K562 (cell line): ENCODE results near the gene IRX3. TPM values are rescaled to one million over a fixed set of nuclear protein-coding genes. Genes with fewer than 3 reads are reported as not detected.

Source experiments
- ATAC-seq: fragments of 200-7000 bp; cut with Tn5 transposase; 3 replicates; pipeline ENCODE4 v1.9.1; 2020; ENCODE audit warnings: moderate library complexity
- BruUV-seq: library from RNA; stranded (reverse); fragments of 400-500 nt; replicated peaks from 2 replicates; lab custom pipeline; 2021; lab: Mats Ljungman, UMichigan
- CTCF ChIA-PET: fragments of 300-600 bp; formaldehyde crosslinking; extraction: SDS; loops from one replicate; lab custom pipeline; 2021; ENCODE audit warnings: low intra/inter-chr PET ratio; lab: Yijun Ruan, JAX
- POLR2A ChIA-PET: fragments of 300-600, 350-650 bp; sonication (Branson Sonifier 250); formaldehyde crosslinking; extraction: SDS; loops from one replicate; lab custom pipeline; 2021; ENCODE audit warnings: antibody characterized with exemption, inconsistent platforms; lab: Yijun Ruan, JAX
- DNase-seq, 4 experiments: peaks; one replicate each; pipeline versions ENCODE4 v3.0.0 to v3.0.0-alpha.2; 2011 to 2018; ENCODE audit warnings: low spot score in 3 of 4, mixed read lengths in 3 of 4; ENCODE audit errors: extremely low read depth in 1 of 4
- FAIRE-seq: peaks from 2 replicates; lab custom pipeline; 2011; peaks lifted over from hg19 to GRCh38; lab: Jason Lieb, UNC
- H2AFZ ChIP-seq: 2 replicates; pipeline ENCODE4 v1.6.0; 2011; ENCODE audit warnings: low read depth, low read length, control low read depth, inconsistent platforms
- H3K27ac ChIP-seq: fragments of 200-600 bp; 3 replicates; pipeline ENCODE4 v1.8.0; 2011; ENCODE audit warnings: low read depth, mild to moderate bottlenecking, control low read depth, inconsistent platforms, low read length, moderate library complexity, mixed read lengths; ENCODE audit errors: extremely low read depth
- H3K27me3 ChIP-seq, 2 experiments: fragments of 300-600 bp in 1 of 2; 2 replicates in 1 of 2; 3 replicates in 1 of 2; pipeline versions ENCODE4 v1.6.0 to v1.8.0; 2011; ENCODE audit warnings: inconsistent platforms in 2 of 2, low read length in 2 of 2, mild to moderate bottlenecking in 1 of 2, mixed read lengths in 1 of 2, moderate library complexity in 1 of 2; ENCODE audit not compliant: control insufficient read depth in 2 of 2, insufficient read depth in 2 of 2
- H3K36me3 ChIP-seq: fragments of 300-600 bp; 3 replicates; pipeline ENCODE4 v1.8.0; 2011; ENCODE audit warnings: mild to moderate bottlenecking, low read length, inconsistent platforms; ENCODE audit not compliant: control insufficient read depth, insufficient read depth
- H3K4me1 ChIP-seq, 2 experiments: fragments of 200-600 bp in 1 of 2; replicated peaks in 1 of 2; 2 replicates in 1 of 2; 3 replicates in 1 of 2; pipeline versions ENCODE4 v1.5.1 to v1.8.0; 2011; ENCODE audit warnings: inconsistent platforms in 2 of 2, low read length in 2 of 2, mild to moderate bottlenecking in 1 of 2, mixed read lengths in 1 of 2, moderate library complexity in 1 of 2; ENCODE audit not compliant: control insufficient read depth in 2 of 2, insufficient read depth in 2 of 2
- H3K4me2 ChIP-seq: 2 replicates; pipeline ENCODE4 v1.6.1; 2011; ENCODE audit warnings: low read length, control low read depth, inconsistent platforms, mixed read lengths; ENCODE audit not compliant: insufficient read depth
- H3K4me3 ChIP-seq: fragments of 200-600 bp; sonication (generic), shearing (Covaris generic); 2 replicates; pipeline ENCODE4 v1.5.1; 2016; ENCODE audit warnings: control low read depth, inconsistent platforms
- H3K79me2 ChIP-seq: fragments of 200-600 bp; 3 replicates; pipeline ENCODE4 v1.8.0; 2011; ENCODE audit warnings: low read length, inconsistent platforms; ENCODE audit not compliant: control insufficient read depth, insufficient read depth
- H3K9ac ChIP-seq, 2 experiments: 2 replicates each; pipeline versions ENCODE4 v1.6.0 to v1.6.1; 2011; ENCODE audit warnings: low read depth in 2 of 2, low read length in 2 of 2, control low read depth in 1 of 2, inconsistent platforms in 1 of 2, mild to moderate bottlenecking in 1 of 2, mixed read lengths in 1 of 2; ENCODE audit not compliant: insufficient read depth in 1 of 2
- H3K9me1 ChIP-seq: one replicate; pipeline ENCODE4 v1.6.0; 2011; ENCODE audit warnings: inconsistent platforms, mild to moderate bottlenecking, low read length, moderate library complexity; ENCODE audit not compliant: control insufficient read depth, insufficient read depth
- H3K9me3 ChIP-seq: replicated peaks from 2 replicates; pipeline ENCODE4 v1.5.1; 2011; ENCODE audit warnings: low read depth, low read length, inconsistent platforms; ENCODE audit not compliant: control insufficient read depth, insufficient read depth
- H4K20me1 ChIP-seq: replicated peaks from 2 replicates; pipeline ENCODE4 v1.6.1; 2011; ENCODE audit warnings: low read length, inconsistent platforms, mixed read lengths; ENCODE audit not compliant: control insufficient read depth, insufficient read depth
- BCLAF1 ChIP-seq, 2 experiments: fragments of 450-650 bp in 1 of 2; IDR thresholded peaks; 2 replicates each; pipeline ENCODE4 v1.6.1; 2011 to 2017; ENCODE audit warnings: low read depth in 2 of 2, antibody characterized with exemption in 1 of 2, borderline replicate concordance in 1 of 2, low read length in 1 of 2, mild to moderate bottlenecking in 1 of 2, mixed read lengths in 1 of 2; ENCODE audit not compliant: control insufficient read depth in 1 of 2
- FOXA3 ChIP-seq, 2 experiments: fragments of 450-650 bp in 1 of 2; sonication (generic) in 1 of 2; formaldehyde crosslinking; IDR thresholded peaks in 1 of 2; conservative IDR thresholded peaks in 1 of 2; 2 replicates each; pipeline versions ENCODE4 v1.4.0 to v1.8.0; 2020 to 2022; ENCODE audit warnings: mild to moderate bottlenecking in 2 of 2, missing genetic modification reagents in 1 of 2
- MBD1 ChIP-seq: fragments of 250-450 bp; sonication (Bioruptor Pico); IDR thresholded peaks from 2 replicates; pipeline ENCODE4 v1.8.0; 2022; ENCODE audit warnings: inconsistent platforms
- POLR2A ChIP-seq: fragments of 450-650 bp; conservative IDR thresholded peaks from 2 replicates; pipeline ENCODE4 v1.6.1; 2016
- SAFB ChIP-seq: fragments of 200-400 bp; formaldehyde crosslinking; IDR thresholded peaks from 2 replicates; pipeline ENCODE4 v1.6.1; 2017; ENCODE audit warnings: low read depth, low read length, borderline replicate concordance
- ZNF77 ChIP-seq: fragments of 250-450 bp; sonication (Bioruptor Pico); IDR thresholded peaks from 2 replicates; pipeline ENCODE4 v1.5.0; 2020
- WGBS: fragments of 100-300 bp; shearing (Covaris generic); methylation state at CpG from one replicate; pipeline ENCODE4 v1.1.6; 2016; ENCODE audit warnings: low coverage, mixed read lengths; ENCODE audit not compliant: insufficient coverage; ENCODE audit errors: missing lambda C conversion rate; 5-methylcytosine and 5-hydroxymethylcytosine counted together
- in situ Hi-C: fragments of 300-500 bp; cut with MboI; formaldehyde crosslinking; loops from 4 replicates; pipeline ENCODE4 v1.15.0; 2018; ENCODE audit warnings: inconsistent platforms, mixed read lengths
- intact Hi-C: fragments of 100-400 bp; cut with micrococcal nuclease; formaldehyde crosslinking; loops from 2 replicates; pipeline ENCODE4 v1.14.2; 2022
- polyA plus RNA-seq, 8 experiments: library from polyadenylated mRNA; depleted of rRNA in 4 of 8; stranded (reverse) in 5 of 8; unstranded in 3 of 8; fragments of >200 nt; fragmentation: Nextera tagmentation in 2 of 8; fragmentation: Illumina TruSeq in 1 of 8; extraction: Ambion mirVana in 2 of 8; extraction: Trizol in 1 of 8; gene quantifications; 2 replicates each; pipeline versions ENCODE4 v1.2.1 to v1.2.3, GENCODE V29; 2011 to 2014; ENCODE audit warnings: inconsistent platforms in 1 of 8, missing spikeins in 1 of 8
- total RNA-seq, 7 experiments: library from RNA; depleted of rRNA in 6 of 7; stranded (reverse); fragments of >200 nt in 6 of 7; fragmentation: Illumina TruSeq in 2 of 7; extraction: Trizol in 2 of 7; gene quantifications; 2 replicates each; pipeline versions ENCODE4 v1.2.1 to v1.2.3, GENCODE V29; 2011 to 2021; ENCODE audit warnings: low replicate concordance in 1 of 7

Gene IRX3
- total and polyA plus RNA-seq, 9 of the 15 experiments (the other 6 are each of a cell fraction or from before 2014, with no cell fraction given): not detected

GRCh38 chr16:54312502-54312991, 26.0 kb upstream of the IRX3 start:
- Histone ChIP-seq H3K27ac (no peak overlapping the region), H2AFZ (no peak overlapping the region), H3K9ac (no peak overlapping the region), H3K4me2 (no peak overlapping the region), H3K4me1 (no peaks in the 10 kb centered on the region), H3K4me3 (no peak overlapping the region), H3K27me3 (no peaks in the 10 kb centered on the region), H3K79me2 (no peaks in the 10 kb centered on the region), H3K36me3 (no peaks in the 10 kb centered on the region), H4K20me1 (no peaks in the 10 kb centered on the region), H3K9me3 (no peaks in the 10 kb centered on the region), H3K9me1 (no peaks in the 10 kb centered on the region)
- no TSS peak for BruUV-seq
- in situ Hi-C loops: no loop called here
- TF ChIP-seq FOXA3 (CRISPR knock-in tag; conservative IDR thresholded peaks at IDR 0.05 in 1 of 2, IDR thresholded peaks at IDR 0.05 in 1 of 2) (no peak), MBD1 (CRISPR knock-in tag) (no peak), ZNF77 (CRISPR knock-in tag) (no peak), POLR2A (no peak)
- intact Hi-C loops: no loop called here
- no peak for DNase-seq
- FAIRE-seq: no peak
- POLR2A ChIA-PET: no interaction called here
- ATAC-seq: no peak
- 0% methylated on average over 3 of the region's 3 CpGs for WGBS
- CTCF ChIA-PET: no interaction called here

GRCh38 chr16:54309341-54309740, 22.8 kb upstream of the IRX3 start:
- no peaks in the 10 kb centered on the region for H4K20me1 ChIP-seq
- DNase-seq (no peak), FAIRE-seq (no peak), ATAC-seq (no peak)
- H3K79me2 ChIP-seq: no peaks in the 10 kb centered on the region
- BruUV-seq: no TSS peak
- H2AFZ ChIP-seq: no peak overlapping the region
- H3K27me3 ChIP-seq: peaks cover 0 to 6% of the 10 kb centered on the region in 2 experiments; a peak in 1 of 5 replicates
- WGBS: 2% methylated on average over 5 of the region's 5 CpGs
- ChIA-PET CTCF (no interaction called here), POLR2A (no interaction called here)
- no peak overlapping the region for H3K27ac ChIP-seq
- H3K4me1 ChIP-seq: no peaks in the 10 kb centered on the region
- H3K36me3 ChIP-seq: no peaks in the 10 kb centered on the region
- no peak overlapping the region for H3K9ac ChIP-seq
- intact Hi-C loops (no loop called here), in situ Hi-C loops (no loop called here)
- TF ChIP-seq SAFB (no peak), BCLAF1 (IDR thresholded peaks at IDR 0.05; ENCODE audit: borderline replicate concordance in 1 of 2, control insufficient read depth in 1 of 2, low read depth in 2 of 2, low read length in 1 of 2) (no peak)
- no peak overlapping the region for H3K4me3 ChIP-seq
- H3K9me3 ChIP-seq: no peaks in the 10 kb centered on the region
- H3K4me2 ChIP-seq: no peak overlapping the region
- no peaks in the 10 kb centered on the region for H3K9me1 ChIP-seq
